ENCODE results near the gene WDR76.
"Not testable (repeated sequence)": the region's sequence is repeated elsewhere in the genome, so short reads cannot be mapped to it uniquely, and the experiment has no call there.

The WDR76 gene

GRCh38 chr15:43824302-43825246 is 2.2 kb upstream of the WDR76 start, which contains the start of gene MFAP1:
Gene MFAP1, minus strand, starts transcription at chr15:43824690. Its CDS starts 121 bp downstream, at chr15:43824569.
- DNase-seq = peak; percentile 98

DNA sequence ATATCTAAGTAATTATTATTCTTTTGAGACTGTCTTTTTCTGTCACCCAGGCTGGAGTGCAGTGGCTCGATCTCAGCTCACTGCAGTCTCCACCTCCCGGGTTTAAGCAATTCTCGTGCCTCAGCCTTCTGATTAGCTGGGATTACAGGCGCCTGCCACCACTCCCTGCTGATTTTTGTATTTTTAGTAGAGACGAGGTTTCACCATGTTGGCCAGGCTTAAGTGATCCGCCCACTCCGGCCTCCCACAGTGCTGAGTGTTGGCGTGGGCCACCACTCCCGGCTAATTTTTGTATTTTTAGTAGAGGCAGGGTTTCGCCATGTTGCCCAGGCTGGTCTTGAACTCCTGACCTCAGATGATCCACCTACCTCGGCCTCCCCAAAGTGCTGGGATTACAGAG is 1.5 kb upstream of the WDR76 start:
- not testable (repeated sequence) for DNase-seq

DNA sequence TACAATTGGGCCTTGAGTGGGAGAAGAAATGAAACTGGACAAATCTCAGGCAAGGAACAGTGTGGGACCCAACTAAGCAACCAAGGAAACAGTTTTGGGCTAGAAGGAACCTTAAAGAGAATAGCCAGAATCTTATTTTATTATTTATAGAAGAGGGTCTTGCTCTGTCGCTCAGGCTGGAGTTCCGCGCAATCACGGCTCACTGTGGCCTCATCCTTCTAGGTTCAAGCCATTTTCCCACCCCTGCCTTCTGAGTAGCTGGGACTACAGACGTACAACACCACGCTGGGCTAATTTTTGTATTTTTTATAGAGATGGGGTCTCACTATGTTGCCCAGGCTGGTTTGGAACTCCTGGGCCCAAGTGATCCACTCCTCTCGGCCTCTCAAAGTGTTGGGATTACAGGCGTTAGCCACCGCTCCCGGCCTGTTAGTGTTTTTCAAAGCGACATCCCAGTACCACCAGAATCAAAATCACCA is 734 bp upstream of the WDR76 start:
- no peak for DNase-seq

GRCh38 chr15:43828061-43828657 is 1.4 kb downstream of the WDR76 start:
- peak; percentile 14 for DNase-seq

GRCh38 chr15:43829951-43830540 is 3.2 kb downstream of the WDR76 start:
- DNase-seq = not testable (repeated sequence)

GRCh38 chr15:43830691-43831275 is 4.0 kb downstream of the WDR76 start:
- not testable (repeated sequence) for DNase-seq

DNA sequence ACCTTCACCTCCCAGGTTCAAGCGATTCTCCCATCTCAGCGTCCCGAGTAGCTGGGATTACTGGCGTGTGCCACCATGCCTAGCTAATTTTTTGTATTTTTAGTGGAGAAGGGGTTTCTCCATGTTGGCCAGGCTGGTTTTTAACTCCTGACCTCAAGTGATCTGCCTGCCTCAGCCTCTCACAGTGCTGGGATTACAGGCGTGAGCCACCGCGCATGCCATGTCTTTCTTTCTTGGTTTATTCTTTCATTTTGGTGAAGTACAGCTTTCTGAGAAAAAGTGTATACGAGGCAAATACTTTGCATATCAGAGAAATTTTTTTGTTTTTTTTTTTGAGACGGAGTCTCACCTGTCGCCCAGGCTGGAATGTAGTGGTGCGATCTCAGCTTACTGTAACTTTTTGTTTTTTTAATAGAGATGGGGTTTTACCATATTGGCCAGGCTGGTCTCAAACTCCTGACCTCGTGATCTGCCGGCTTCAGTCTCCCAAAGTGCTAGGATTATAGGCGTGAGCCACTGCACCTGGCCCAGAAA is 4.8 kb downstream of the WDR76 start:
- not testable (repeated sequence) for DNase-seq

DNA sequence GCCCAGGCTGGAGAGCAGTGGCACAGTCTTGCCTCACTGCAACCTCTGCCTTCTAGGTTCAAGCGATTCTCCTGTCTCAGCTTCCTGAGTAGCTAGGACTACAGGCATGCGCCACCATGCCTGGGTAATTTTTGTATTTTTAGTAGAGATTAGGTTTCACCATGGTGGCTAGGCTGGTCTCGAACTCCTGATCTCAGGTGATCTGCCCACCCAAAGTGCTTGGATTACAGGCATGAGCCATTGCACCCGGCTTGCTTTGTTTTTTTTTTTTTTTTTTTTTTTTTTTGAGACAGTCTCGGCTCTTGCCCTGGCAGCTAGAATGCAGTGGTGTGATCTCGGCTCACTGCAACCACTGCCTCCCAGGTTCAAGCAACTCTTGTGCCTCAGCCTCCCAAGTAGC is 5.7 kb downstream of the WDR76 start:
- not testable (repeated sequence) for DNase-seq

DNA sequence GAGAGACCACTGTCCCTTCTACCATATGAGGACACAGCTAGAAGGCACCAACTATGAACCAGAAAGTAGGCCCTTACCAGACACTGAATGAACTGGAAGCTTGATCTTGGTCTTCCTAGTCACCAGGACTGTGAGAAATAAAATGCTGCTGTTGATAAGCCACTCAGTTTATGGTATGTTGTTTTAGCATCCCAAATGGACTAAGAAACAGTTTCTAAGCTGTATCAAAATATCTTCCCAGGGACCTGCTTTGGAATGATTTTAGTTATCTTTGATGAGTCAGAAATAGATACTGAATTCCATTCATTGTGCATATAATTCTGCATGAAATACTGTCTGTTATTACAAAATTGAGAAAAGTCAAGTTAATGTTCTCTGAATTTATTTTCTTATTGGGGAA is 18.6 kb downstream of the WDR76 start:
- DNase-seq = no peak

GRCh38 chr15:43851251-43851650 is 24.4 kb downstream of the WDR76 start:
- DNase-seq = no peak

DNA sequence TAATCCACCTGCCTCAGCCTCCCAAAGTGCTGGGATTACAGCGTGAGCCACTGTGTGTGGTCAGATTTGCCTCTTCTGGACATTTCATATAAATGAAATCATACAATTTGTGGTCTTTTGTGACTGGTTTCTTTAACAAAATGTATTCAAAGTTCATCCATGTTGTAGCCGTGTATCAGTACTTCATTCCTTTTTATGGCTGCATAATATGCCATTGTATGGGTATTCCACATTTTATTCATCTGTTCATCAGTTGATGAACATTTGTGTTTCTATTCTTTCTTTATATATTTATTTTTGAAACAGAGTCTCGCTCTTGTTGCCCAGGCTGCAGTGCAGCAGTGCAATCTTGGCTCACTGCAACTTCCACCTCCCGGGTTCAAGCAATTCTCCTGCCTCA is 25.8 kb downstream of the WDR76 start:
- DNase-seq = no peak

DNA sequence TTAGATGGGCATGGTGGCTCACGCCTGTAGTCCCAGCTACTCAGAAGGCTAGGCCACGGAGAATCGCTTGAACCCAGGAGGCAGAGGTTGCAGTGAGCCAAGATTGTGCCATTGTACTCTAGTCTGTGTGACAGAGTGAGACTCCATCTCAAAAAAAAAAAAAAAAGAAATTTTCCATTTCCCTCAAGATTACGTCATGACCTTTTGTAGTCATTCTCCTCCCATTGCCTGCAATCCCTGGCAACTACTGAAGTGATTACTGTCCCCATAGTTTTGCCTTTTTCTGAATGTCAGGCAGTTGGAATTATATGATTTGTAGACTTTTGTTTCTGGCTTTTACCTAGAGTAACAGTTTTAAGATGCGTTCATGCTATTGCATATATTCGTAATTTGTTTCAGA is 28.0 kb downstream of the WDR76 start:
- DNase-seq = no peak

DNA sequence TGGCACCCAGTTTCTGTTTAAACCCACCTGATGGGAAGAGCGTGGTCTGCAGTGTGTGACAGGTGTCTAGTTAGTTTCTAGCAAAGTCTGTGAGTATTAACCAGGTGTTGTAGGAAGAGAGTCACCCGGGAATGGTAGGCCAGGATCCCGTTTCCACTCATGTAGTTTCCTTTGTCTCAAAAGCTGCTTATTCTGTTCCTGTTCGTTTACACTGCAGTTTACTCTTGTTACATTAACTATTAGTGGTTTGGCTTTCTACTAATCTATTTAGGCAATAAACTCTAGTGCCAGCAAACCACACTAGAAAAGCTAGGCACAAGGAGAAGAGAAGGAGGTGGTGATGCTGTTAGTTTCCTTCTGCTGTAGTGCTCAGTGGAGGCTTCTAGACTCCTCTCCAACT is 32.7 kb downstream of the WDR76 start:
- no peak for DNase-seq

GRCh38 chr15:43866636-43867035 is 39.8 kb downstream of the WDR76 start:
- DNase-seq = not testable (repeated sequence)

DNA sequence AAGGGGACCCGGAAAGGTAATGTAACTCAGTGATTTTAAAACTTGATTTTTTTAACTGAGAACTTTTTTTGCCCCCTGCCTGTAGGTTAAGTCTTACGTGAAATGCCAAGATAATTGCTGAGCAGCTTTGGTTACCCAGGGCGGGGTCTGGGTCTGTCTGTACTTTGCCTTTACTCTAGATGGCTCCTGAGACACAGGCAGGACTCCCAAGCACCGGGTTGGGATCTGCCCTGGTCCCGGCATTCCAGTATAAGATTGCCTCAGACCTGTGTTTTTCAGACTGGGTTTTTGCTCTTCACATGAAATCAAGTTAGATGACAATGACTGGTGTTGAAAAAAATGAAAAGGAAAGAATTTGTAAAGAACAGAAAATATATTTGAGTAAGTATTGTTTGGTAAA is 40.3 kb downstream of the WDR76 start:
- DNase-seq = no peak

GRCh38 chr15:43868406-43868805 is 41.6 kb downstream of the WDR76 start:
- DNase-seq = no peak

GRCh38 chr15:43871835-43872234 is 45.0 kb downstream of the WDR76 start:
- no peak for DNase-seq

DNA sequence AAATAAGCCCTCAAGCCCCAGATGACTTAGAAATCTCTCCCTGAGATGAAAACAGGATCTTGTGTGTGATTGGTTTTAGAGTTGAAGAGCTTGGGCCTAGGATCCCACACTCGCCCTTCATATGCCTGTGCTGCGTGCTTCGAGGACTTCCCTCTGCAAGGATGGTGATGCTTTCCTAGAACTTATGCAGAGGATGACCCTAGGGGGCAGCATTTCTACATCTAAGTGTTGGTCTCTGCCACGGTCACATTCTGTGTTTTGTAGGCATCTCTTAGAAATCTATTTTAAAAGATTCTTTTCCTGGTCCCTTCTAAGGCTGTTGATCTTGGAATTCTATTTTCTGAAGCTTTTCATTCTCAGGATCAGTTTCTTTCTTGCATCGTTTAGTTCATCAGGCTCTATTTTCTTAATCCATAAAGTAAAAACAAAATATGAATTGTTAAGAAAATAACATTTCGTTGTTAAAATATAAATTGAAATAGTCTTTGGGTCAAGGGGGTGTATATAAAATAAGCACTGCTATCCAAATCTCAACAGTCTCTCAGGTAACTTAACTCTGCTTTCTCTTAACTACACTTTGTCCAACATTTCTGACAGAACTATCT is 45.7 kb downstream of the WDR76 start:
- no peak for DNase-seq

DNA sequence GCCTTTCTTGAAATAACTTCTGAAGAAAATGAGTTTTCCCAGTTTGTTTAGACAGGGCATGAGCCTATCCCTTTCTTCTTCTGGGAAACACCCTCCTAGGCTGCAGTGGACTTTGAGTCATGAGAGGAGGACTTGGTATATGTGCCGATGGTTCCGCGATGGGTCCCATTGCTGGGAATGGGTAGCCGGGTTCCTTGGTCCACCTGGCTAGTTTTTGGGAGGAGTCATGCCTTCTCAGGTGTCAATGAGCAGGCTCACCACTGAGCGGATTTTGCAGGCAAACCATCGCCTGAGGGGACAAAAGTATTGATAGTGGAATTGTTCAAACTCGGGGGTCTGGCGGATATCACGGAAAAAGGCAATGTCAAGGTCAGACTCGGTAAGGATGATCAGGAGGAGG is 46.8 kb downstream of the WDR76 start:
- no peak for DNase-seq

- DNase-seq = no peak
These were observed 50.1 kb downstream of the WDR76 start for GRCh38 chr15:43876872-43877271.

DNA sequence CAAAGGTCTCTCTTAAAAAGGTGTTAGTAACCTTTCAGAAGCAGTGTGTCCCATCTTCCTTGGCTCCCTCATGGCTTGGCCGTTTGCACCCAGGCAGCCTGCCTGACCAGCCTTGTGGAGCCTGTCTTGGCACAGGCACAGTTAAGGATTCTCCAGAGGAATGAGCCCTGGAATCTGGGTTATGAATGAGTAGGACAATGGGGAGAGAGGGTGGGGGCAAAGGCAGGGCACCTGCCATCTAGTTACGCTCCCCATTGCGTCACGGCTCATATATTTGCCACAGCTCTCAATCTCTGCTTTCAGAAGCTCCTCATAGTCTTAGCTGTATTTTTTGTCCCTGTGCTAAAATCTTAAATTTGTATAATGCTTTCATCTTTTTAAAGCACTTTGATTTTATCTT is 50.6 kb downstream of the WDR76 start:
- no peak for DNase-seq

DNA sequence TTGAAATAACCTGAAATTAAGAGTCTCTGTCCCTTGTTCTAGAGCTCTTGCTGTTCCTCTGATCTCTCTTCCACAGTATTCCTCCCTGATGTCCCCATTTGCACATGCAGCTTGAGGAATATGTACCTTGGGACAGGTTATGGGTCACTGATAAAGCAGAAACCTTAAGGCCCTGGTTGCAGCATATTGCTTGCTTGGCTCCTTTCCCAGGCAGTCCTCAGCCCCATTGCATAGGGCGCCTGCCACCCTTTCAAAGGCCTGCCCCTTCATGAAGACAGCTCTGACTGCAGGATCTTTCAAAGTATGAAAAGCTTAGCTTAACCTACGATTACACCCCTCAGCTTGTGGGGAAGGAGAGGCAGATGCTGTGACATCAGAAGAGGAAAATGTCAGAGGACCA is 51.6 kb downstream of the WDR76 start:
- no peak for DNase-seq

Data from NCI-H526 treated with DMSO at 0.1 percent for 48 hours (cell line).